HG03457 (cell line): ENCODE results near the gene EDNRB.
A peak's percentile ranks its signal among the peaks of the same experiment; 100 is the strongest.
"Not testable (repeated sequence)": the region's sequence is repeated elsewhere in the genome, so short reads cannot be mapped to it uniquely, and the experiment has no call there.

Experiments
- ATAC-seq: cut with Tn5 transposase; IDR thresholded peaks from one replicate; pipeline ENCODE4 v1.9.1; 2021; ENCODE audit warnings: moderate number of reproducible peaks; ENCODE audit not compliant: unreplicated experiment

The EDNRB gene

GRCh38 chr13:77918391-77919245, at the start of gene EDNRB:
Gene EDNRB, minus strand, starts transcription at chr13:77918831. Its CDS starts 258 bp downstream, at chr13:77918573.
- no peak for ATAC-seq

DNA sequence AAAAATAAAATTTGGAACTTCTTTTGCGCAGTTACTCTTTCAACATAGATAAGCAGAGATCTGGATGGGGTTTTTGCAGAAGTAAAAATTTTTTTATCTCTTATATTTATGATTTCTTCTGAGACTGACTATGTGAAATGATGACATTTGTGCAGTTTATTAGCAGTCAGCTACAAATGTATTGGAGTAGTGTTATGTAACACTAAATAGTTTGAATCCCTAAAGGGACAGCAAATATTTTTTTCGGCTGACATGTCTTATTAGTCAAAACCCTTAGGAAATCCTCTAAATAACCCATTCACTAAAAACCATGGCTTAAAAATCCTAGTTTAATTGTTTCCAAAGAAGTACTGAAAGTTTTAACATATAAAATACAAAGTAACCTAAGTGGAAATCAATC, 48.0 kb upstream of the EDNRB start:
- no peak for ATAC-seq

- no peak for ATAC-seq
Measured at GRCh38 chr13:77952737-77953136, 34.1 kb upstream of the EDNRB start.

GRCh38 chr13:77952276-77952675, 33.6 kb upstream of the EDNRB start:
- no peak for ATAC-seq

DNA sequence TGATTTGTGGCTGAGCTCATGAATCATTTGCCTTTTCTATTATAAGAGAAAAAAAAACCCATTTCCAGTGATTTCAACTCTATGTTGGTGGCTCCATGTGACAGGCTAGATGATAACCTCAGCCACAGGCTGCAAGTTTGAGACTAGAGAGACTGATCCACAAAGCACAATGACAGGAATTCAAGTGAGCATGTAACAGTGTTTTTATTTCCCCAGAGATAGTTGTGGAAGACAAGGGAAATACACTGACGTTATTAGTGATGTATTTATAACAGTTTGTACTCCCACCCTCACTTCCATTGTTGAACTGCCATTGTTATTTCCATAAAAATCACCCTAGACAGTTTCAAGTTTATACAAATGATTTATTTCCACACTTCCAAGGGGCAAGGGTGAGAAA, 27.9 kb upstream of the EDNRB start:
- no peak for ATAC-seq

- not testable (repeated sequence) for ATAC-seq
Measured at GRCh38 chr13:77935063-77935462, 16.4 kb upstream of the EDNRB start.

DNA sequence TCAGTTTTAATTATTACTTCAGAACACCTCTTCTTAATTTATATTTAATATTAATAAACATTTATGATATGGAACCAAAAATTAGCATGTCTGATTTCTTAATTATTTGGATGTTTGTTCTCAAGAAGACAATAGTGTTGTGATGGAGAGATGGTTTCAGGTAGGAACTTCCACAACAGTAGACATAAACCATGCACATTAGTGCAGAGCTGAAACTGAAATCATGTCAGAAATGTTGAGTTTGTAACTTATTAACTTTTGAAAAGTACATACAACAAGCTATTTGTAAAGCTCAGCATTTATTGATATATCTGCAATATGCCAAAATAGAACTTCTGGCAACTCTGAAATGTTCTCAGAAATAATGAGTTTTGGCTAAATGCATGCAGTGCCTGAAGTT, 11.8 kb upstream of the EDNRB start:
- ATAC-seq = peak; percentile 87

DNA sequence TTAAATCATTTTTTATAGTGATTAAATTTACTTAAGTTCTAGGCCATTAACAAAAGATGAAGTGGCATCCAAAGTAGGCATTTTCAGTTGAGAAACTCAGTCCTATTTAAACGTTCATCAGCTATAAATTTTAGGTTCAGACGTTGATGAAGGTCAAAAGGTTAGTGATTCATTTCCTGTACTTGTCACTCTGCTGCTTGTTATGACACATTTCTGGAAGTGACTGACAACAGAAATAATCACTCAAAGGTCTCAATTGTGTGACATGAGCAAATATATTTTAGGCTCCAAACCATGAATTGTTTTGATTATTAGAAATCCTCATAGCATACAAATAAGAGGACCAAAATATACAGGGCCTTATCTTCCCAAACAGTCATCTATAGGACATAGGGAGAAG, 10.3 kb upstream of the EDNRB start:
- peak; percentile 80 for ATAC-seq

GRCh38 chr13:77925616-77926015, 7.0 kb upstream of the EDNRB start:
- no peak for ATAC-seq

DNA sequence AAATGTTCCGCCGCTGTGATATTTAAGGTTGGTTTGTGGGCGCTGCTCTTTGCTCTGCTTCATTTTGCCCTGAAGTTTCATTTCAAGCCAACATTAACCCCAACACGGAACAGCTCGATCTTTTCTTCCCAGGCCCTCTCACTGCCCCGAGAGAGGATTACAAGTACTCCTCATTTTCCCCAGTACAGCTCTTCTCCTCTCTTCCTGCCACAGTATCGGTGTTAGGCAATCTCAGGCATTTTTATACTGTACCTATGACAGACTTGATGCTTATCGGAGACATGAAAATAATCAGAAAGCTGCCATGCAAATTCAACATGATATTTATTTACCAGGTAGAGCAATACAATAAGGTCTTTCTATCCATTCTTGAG, 1.3 kb upstream of the EDNRB start:
- ATAC-seq = no peak

DNA sequence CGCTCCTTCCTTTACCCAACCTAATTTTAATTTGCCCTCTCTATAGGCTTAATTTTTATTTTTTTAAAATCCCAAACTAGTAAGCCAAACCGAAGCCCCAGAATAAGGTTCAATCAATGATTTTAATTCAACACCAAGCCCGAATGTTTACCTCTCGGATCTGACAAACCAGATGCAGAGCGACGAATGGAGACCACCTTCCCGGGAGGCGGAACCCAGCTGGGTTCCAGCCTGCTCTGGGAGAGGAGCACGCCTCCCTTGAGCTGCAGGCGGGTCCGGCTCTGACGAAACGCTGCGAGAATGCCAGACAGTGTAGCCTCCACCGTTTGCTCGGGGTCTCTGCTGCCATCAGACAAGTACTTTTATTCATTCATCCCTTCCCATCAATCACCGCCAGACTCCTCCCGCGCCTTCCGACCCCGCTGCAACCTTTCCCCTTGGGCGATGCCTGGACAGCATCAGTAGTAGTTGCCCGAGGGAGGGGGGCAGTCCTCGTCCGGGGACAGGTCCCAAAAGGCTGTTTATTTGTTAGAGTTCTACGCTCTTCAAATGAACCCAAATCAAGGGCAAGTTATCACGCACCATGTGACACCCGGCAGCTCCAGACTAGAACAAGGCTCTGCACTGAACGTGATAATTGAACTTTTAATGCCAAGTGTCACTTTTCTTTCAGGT, 752 bp upstream of the EDNRB start:
- no peak for ATAC-seq

DNA sequence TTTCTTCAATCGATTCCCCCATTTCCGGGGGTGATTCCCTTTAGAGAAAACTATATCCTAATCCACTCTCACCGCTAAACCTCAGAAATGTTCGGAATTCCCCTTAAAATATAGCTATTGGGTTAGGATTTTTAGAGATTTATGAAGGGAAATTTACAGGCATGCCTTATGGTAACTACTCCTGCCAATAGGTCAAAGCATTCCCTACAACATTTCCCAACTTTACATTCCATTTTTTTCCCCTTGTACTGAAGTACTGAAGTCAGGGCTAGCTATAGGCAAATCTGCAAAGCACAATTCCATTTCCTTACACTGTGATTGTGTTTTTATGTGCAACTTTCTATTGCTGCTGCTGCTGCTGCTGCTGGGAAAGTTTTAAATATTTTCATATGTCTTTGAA, 2.1 kb downstream of the EDNRB start:
- ATAC-seq = no peak

DNA sequence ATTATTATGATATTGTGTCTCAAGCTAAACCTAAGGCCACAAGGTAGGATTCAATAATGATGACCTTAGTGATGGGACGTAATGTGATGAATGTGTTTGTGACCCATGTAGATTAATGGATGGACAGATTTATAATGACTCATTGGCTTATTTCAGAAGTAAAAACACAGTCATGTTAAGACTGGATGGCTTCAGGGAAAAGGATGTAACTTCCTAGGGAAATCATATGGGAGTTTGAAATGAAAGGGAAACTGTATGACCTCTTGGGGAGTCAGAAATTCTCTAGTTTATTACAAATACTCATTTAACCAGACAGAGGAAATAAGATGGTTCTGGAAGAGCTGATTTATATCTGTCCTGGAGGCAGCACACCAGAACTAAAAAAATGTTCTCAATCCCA, 2.9 kb downstream of the EDNRB start:
- no peak for ATAC-seq

DNA sequence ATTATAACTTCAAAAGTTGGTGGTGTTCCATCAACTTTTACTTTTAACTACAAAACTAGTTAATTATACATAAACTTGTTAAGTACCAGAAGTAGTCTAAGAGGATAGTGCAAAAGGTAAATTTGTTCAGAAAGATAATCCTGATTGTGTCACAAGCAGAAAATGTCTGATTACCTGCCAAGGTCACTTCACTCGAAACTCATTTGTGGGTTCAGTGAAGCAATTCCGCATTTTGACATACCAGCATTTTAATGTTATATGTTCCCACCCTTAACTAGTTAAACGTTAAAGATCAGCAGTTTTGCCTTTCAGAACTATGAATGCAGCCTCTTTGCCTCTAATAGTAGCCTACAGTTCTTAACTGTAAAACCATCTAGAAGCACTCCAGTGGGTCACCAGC, 5.6 kb downstream of the EDNRB start:
- no peak for ATAC-seq

GRCh38 chr13:77911751-77912150, 6.9 kb downstream of the EDNRB start:
- no peak for ATAC-seq

GRCh38 chr13:77909827-77910226, 8.8 kb downstream of the EDNRB start:
- ATAC-seq = no peak

DNA sequence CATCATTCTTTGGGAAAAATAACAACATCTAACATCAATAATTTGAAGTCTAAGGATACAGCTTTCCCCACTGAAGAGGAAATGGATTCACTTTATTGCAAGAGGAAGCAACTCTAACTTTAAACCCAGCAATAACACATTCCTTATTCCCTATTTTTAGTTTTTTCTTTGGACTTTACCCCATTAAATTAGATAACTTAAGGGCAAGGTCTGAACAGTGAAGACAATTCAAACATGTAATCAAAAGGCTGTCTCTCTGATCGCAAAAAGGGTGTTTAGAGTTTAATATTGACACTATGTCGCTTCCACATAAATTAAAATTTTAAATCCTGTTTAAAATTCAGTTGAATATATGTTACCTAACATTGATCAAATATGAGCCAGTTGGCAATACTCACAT, 10.1 kb downstream of the EDNRB start:
- ATAC-seq = no peak

DNA sequence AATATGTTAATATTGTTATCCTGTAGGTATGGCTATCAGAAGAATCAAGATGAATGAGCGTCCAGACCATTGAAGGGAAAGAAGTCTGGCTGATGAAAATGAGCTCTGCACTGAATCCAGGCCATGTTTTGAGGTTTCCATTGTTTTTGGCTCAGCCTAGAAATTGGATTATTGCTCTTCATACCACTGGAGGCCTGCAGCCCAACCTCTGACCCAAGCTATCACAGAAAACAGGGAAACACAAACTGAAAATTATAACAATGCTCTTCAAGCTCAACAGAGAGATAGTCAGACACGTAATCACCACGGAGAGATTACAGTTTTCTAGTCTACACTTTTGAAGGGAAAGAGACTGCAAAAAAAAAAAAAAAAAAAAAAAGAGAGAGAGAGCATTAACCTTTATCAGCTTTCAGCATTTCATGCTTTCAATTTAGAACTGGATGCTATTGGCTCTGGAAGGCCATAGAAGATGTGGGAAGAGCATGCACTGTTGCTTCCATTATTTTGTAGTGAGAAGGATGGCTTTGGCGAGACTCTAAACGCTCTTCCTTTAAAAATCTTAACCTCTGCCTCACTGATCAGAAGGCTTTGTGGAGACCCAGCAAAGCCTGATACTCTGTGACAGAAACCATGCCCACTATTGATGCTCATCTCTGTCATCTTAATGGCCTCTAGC, 10.8 kb downstream of the EDNRB start:
- no peak for ATAC-seq

GRCh38 chr13:77904031-77904430, 14.6 kb downstream of the EDNRB start:
- ATAC-seq = no peak

DNA sequence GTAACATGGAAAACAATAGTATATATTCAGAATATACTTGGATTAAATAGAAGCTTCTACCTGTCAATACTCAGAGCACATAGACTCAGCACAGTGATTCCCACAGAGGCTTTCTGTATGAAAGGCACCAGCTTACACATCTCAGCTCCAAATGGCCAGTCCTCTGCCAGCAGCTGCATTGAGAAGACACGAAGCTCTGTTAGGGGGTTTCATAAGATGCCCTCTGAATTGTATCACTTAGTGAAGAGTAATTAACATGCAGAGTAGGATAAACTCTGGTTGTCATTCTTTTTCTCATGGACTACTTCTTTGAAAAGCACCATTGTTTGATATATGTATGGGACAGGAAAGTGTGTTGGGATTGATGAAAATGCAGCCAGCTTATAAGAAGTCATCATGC, 15.2 kb downstream of the EDNRB start:
- no peak for ATAC-seq

GRCh38 chr13:77902319-77902963, 16.2 kb downstream of the EDNRB start:
- ATAC-seq = no peak
